ENCODE data around the gene NUP205. TPM values are rescaled to one million over a fixed set of nuclear protein-coding genes. Genes with fewer than 3 reads are reported as not detected.

NUP205 gene
- total and polyA plus RNA-seq, 2 donors (not counting 1 experiment from before 2014, with no cell fraction given): 31.4 to 70.3 TPM

GRCh38 chr7:135575296-135575695 lies 17.6 kb downstream of the NUP205 start:
- Mint-ChIP-seq H3K27me3 (no peaks in the 10 kb centered on the region), H3K4me1 (peaks cover 19% of the 10 kb centered on the region), H3K4me3 (no peak overlapping the region), H3K27ac (peak overlapping the region; percentile 75), H3K9me3 (ENCODE audit: insufficient read depth) (peaks cover 2% of the 10 kb centered on the region)
- peak; percentile 39 for DNase-seq
- intact Hi-C loops (cut with micrococcal nuclease): no loop called here
- WGBS (ENCODE audit: insufficient coverage): 69% methylated on average over 4 of the region's 4 CpGs
- H3K9ac ChIP-seq (ENCODE audit: low read length): no peak overlapping the region
- H3K4me3 ChIP-seq (ENCODE audit: control extremely low read depth in 1 of 5, extremely low read depth in 1 of 5, insufficient read depth in 1 of 5, low read depth in 2 of 5, low read length in 4 of 5): no peak overlapping the region
- peaks cover 0 to 5% (median 5%) of the 10 kb centered on the region in 3 donors for H3K9me3 ChIP-seq (ENCODE audit: control extremely low read depth in 1 of 3, control insufficient read depth in 2 of 3, insufficient read depth in 1 of 3, low read length in 2 of 3)
- no peak for TF ChIP-seq CTCF (IDR thresholded peaks at IDR 0.05)
- TF ChIP-seq EZH2 (IDR thresholded peaks at IDR 0.05; ENCODE audit: borderline replicate concordance, insufficient read depth, low read depth, low read length, poor library complexity, severe bottlenecking): no peak
- H3K79me2 ChIP-seq (ENCODE audit: control insufficient read depth, insufficient read depth, low read length): peaks cover 18% of the 10 kb centered on the region
- no peak overlapping the region for H3K4me2 ChIP-seq (replicated peaks; ENCODE audit: low read depth, low read length, poor library complexity, severe bottlenecking)
- peak overlapping the region; percentile 28 to 60 for H3K27ac ChIP-seq (ENCODE audit: low read length in 2 of 2)
- H3K4me1 ChIP-seq (ENCODE audit: control insufficient read depth in 2 of 2, insufficient read depth in 2 of 2, low read length in 2 of 2): peaks cover 6 to 9% of the 10 kb centered on the region in 2 donors
- no peak overlapping the region for H2AFZ ChIP-seq (ENCODE audit: insufficient read depth, low read depth, low read length, poor library complexity, severe bottlenecking)
- CTCF ChIA-PET: no interaction called here
- no peaks in the 10 kb centered on the region for H3K27me3 ChIP-seq (replicated peaks in 1 of 4; ENCODE audit: control extremely low read depth in 1 of 4, control insufficient read depth in 3 of 4, insufficient read depth in 4 of 4, low read length in 3 of 4)
- ATAC-seq (ENCODE audit: low read depth): no peak
- H3K36me3 ChIP-seq (replicated peaks in 1 of 2; ENCODE audit: control extremely low read depth in 1 of 2, control insufficient read depth in 1 of 2, extremely low read depth in 1 of 2, insufficient read depth in 2 of 2, low read length in 1 of 2): peaks cover 9 to 66% of the 10 kb centered on the region in 2 experiments
- H4K20me1 ChIP-seq (ENCODE audit: control insufficient read depth, insufficient read depth, low read length, poor library complexity, severe bottlenecking): no peaks in the 10 kb centered on the region
- POLR2A ChIA-PET: no interaction called here

DNA sequence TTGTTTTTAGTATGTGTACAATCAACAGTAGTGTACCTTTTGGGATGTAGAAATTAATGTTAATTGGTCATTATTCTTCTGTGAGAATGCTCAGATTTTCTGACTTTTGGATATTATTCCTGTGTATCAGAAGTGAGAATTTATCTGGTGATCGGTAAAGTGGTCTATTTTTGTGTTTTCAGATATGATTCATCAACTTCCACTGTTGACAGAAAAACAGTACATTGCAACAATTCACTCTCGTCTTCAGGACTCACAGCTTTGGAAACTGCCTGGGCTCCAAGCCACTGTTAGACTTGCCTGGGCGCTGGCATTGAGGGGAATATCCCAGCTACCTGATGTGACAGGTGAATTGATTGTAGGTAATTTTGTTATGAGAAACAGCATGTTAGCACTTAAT lies 20.9 kb downstream of the NUP205 start:
- H3K36me3 ChIP-seq (replicated peaks in 1 of 2; ENCODE audit: control extremely low read depth in 1 of 2, control insufficient read depth in 1 of 2, extremely low read depth in 1 of 2, insufficient read depth in 2 of 2, low read length in 1 of 2): peaks cover 10 to 84% of the 10 kb centered on the region in 2 experiments
- no peak overlapping the region for H3K27ac Mint-ChIP-seq
- 100% methylated on average over 1 of the region's 3 CpGs for WGBS (ENCODE audit: insufficient coverage)
- H3K27me3 ChIP-seq (replicated peaks in 1 of 4; ENCODE audit: control extremely low read depth in 1 of 4, control insufficient read depth in 3 of 4, insufficient read depth in 4 of 4, low read length in 3 of 4): no peaks in the 10 kb centered on the region
- no peak overlapping the region for H3K4me3 Mint-ChIP-seq
- peaks cover 0 to 5% (median 5%) of the 10 kb centered on the region in 3 donors for H3K9me3 ChIP-seq (ENCODE audit: control extremely low read depth in 1 of 3, control insufficient read depth in 2 of 3, insufficient read depth in 1 of 3, low read length in 2 of 3)
- H3K4me2 ChIP-seq (replicated peaks; ENCODE audit: low read depth, low read length, poor library complexity, severe bottlenecking): no peak overlapping the region
- ChIA-PET CTCF (no interaction called here), POLR2A (no interaction called here)
- H3K4me1 Mint-ChIP-seq: peaks cover 13% of the 10 kb centered on the region
- H4K20me1 ChIP-seq (ENCODE audit: control insufficient read depth, insufficient read depth, low read length, poor library complexity, severe bottlenecking): no peaks in the 10 kb centered on the region
- H3K27ac ChIP-seq (ENCODE audit: low read length in 2 of 2): no peak overlapping the region
- no peak overlapping the region for H3K9ac ChIP-seq (ENCODE audit: low read length)
- intact Hi-C loops (cut with micrococcal nuclease): no loop called here
- no peak for TF ChIP-seq EZH2 (IDR thresholded peaks at IDR 0.05; ENCODE audit: borderline replicate concordance, insufficient read depth, low read depth, low read length, poor library complexity, severe bottlenecking)
- no peak for TF ChIP-seq CTCF (IDR thresholded peaks at IDR 0.05)
- DNase-seq (no peak), ATAC-seq (ENCODE audit: low read depth) (no peak)
- H2AFZ ChIP-seq (ENCODE audit: insufficient read depth, low read depth, low read length, poor library complexity, severe bottlenecking): no peak overlapping the region
- H3K27me3 Mint-ChIP-seq: no peaks in the 10 kb centered on the region
- H3K9me3 Mint-ChIP-seq (ENCODE audit: insufficient read depth): peaks cover 2% of the 10 kb centered on the region
- no peaks in the 10 kb centered on the region for H3K79me2 ChIP-seq (ENCODE audit: control insufficient read depth, insufficient read depth, low read length)
- H3K4me3 ChIP-seq (ENCODE audit: control extremely low read depth in 1 of 5, extremely low read depth in 1 of 5, insufficient read depth in 1 of 5, low read depth in 2 of 5, low read length in 4 of 5): no peak overlapping the region
- H3K4me1 ChIP-seq (ENCODE audit: control insufficient read depth in 2 of 2, insufficient read depth in 2 of 2, low read length in 2 of 2): peaks cover 4 to 6% of the 10 kb centered on the region in 2 donors
